B cell (primary cell): ENCODE measurements around the gene MORC2.

ENCODE experiments used
- CTCF ChIP-seq: fragments of 200-600 bp; IDR thresholded peaks from one replicate; pipeline ENCODE4 v1.8.0; 2022; ENCODE audit warnings: antibody characterized with exemption, mild to moderate bottlenecking
- EZH2 ChIP-seq: IDR thresholded peaks from 2 replicates; pipeline ENCODE4 v1.6.1; 2012; ENCODE audit warnings: borderline replicate concordance, low read depth, mild to moderate bottlenecking, moderate library complexity, low read length; ENCODE audit not compliant: insufficient read depth, poor library complexity, severe bottlenecking

GRCh38 chr22:30994960-30995359, 26.4 kb upstream of the MORC2 start:
- TF ChIP-seq EZH2 (no peak), CTCF (no peak)
